ENCODE results near the gene IPO4. TPM values are rescaled to one million over a fixed set of nuclear protein-coding genes. Genes with fewer than 3 reads are reported as not detected.

Gene IPO4
- total RNA-seq, 4 donors from 2014 or later, result 25.1 to 40.0 (median 32.6) TPM

DNA sequence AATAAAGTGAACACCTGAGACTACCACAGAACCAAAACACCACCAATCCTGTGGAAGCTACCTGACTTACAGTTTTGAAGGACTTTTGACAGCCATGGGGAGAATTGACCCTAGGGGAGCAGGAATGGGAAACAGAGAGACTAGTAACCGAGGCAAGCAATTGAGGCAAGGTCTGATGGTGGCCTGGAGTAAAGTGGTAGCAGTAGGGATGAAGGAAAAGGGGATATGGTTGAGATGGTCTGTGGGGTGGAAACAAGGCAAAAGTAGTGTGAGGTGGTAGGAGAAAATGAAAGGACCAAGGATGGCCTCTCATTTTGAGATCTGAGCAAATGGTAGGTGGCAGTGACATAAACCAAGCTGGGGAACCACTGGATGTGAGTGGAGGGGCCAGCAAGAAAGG lies 31.8 kb downstream of the IPO4 start:
- intact Hi-C loops (cut with DNase I; ENCODE audit: low total_unique reads), result no loop called here
- no peak for DNase-seq (ENCODE audit: low spot score in 2 of 2)
- H3K4me3 ChIP-seq (ENCODE audit: low read depth, poor library complexity, severe bottlenecking), result no peak overlapping the region
- 79 to 83% methylated on average over 1 of the region's 1 CpG for WGBS, 2 donors
- no peak for TF ChIP-seq POLR2A (IDR thresholded peaks at IDR 0.05)
- TF ChIP-seq, protein P1, sequence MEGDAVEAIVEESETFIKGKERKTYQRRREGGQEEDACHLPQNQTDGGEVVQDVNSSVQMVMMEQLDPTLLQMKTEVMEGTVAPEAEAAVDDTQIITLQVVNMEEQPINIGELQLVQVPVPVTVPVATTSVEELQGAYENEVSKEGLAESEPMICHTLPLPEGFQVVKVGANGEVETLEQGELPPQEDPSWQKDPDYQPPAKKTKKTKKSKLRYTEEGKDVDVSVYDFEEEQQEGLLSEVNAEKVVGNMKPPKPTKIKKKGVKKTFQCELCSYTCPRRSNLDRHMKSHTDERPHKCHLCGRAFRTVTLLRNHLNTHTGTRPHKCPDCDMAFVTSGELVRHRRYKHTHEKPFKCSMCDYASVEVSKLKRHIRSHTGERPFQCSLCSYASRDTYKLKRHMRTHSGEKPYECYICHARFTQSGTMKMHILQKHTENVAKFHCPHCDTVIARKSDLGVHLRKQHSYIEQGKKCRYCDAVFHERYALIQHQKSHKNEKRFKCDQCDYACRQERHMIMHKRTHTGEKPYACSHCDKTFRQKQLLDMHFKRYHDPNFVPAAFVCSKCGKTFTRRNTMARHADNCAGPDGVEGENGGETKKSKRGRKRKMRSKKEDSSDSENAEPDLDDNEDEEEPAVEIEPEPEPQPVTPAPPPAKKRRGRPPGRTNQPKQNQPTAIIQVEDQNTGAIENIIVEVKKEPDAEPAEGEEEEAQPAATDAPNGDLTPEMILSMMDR (IDR thresholded peaks at IDR 0.05), result no peak

DNA sequence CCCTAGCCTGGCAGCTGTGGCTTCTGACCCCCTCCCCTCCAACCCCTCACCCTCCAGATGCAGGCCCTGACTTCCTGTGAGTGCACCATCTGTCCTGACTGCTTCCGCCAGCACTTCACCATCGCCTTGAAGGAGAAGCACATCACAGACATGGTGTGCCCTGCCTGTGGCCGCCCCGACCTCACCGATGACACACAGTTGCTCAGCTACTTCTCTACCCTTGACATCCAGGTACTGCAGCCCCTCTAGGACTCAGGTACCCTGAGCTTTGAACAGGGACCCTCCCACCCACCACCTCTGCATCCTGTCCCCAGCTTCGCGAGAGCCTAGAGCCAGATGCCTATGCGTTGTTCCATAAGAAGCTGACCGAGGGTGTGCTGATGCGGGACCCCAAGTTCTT lies 33.5 kb downstream of the IPO4 start:
- no peak overlapping the region for H3K4me3 ChIP-seq (ENCODE audit: low read depth, poor library complexity, severe bottlenecking)
- DNase-seq (ENCODE audit: low spot score in 2 of 2), result no peak
- intact Hi-C loops (cut with DNase I; ENCODE audit: low total_unique reads), result no loop called here
- WGBS, 2 donors, result 95 to 96% methylated on average over 10 of the region's 10 CpGs
- TF ChIP-seq POLR2A (IDR thresholded peaks at IDR 0.05), result no peak
- TF ChIP-seq, protein P1 (IDR thresholded peaks at IDR 0.05), result no peak

DNA sequence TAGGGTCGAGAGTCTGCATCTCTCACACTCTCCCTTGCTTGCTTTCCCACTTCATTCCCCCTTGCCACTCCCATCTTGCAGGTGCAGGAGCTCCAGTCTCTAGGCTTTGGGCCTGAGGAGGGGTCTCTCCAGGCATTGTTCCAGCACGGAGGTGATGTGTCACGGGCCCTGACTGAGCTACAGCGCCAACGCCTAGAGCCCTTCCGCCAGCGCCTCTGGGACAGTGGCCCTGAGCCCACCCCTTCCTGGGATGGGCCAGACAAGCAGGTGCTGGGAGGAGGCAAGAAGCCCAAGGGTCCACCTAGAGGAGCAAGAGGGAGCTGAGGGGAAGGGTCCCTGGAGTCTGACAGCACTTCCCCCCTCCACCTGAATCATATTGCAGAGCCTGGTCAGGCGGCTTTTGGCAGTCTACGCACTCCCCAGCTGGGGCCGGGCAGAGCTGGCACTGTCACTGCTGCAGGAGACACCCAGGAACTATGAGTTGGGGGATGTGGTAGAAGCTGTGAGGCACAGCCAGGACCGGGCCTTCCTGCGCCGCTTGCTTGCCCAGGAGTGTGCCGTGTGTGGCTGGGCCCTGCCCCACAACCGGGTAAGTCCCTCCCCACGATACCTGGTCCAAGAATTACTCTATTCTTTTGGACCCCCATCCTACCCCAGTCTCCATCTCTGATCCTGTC lies 37.1 kb downstream of the IPO4 start:
- no peak for DNase-seq (ENCODE audit: low spot score in 2 of 2)
- TF ChIP-seq POLR2A (IDR thresholded peaks at IDR 0.05), result no peak
- TF ChIP-seq, protein P1 (IDR thresholded peaks at IDR 0.05), result peak in 1 of 3 donors; percentile 7
- no peak overlapping the region for H3K4me3 ChIP-seq (ENCODE audit: low read depth, poor library complexity, severe bottlenecking)
- 90 to 94% methylated on average over 13 to 16 of the region's 16 CpGs for WGBS, 2 donors
- intact Hi-C loops (cut with DNase I; ENCODE audit: low total_unique reads), result no loop called here

DNA sequence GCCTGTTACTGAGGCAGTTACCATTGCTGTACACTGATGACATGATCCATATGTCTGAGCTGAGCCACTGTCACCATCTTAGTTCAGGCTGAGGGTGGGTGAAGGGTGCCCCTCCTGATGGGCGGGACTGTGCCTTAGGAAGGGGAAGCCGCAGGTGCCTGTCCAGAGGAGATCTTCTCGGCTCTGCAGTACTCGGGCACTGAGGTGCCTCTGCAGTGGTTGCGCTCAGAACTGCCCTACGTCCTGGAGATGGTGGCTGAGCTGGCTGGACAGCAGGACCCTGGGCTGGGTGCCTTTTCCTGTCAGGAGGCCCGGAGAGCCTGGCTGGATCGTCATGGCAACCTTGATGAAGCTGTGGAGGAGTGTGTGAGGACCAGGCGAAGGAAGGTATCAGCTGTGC lies 37.6 kb downstream of the IPO4 start:
- whole genome bisulfite sequencing, 2 donors, result 90% methylated on average over 9 of the region's 9 CpGs
- intact Hi-C loops (cut with DNase I; ENCODE audit: low total_unique reads), result no loop called here
- no peak for DNase-seq (ENCODE audit: low spot score in 2 of 2)
- H3K4me3 ChIP-seq (ENCODE audit: low read depth, poor library complexity, severe bottlenecking), result no peak overlapping the region
- no peak for TF ChIP-seq POLR2A (IDR thresholded peaks at IDR 0.05)
- TF ChIP-seq, protein P1 (IDR thresholded peaks at IDR 0.05), result no peak

DNA sequence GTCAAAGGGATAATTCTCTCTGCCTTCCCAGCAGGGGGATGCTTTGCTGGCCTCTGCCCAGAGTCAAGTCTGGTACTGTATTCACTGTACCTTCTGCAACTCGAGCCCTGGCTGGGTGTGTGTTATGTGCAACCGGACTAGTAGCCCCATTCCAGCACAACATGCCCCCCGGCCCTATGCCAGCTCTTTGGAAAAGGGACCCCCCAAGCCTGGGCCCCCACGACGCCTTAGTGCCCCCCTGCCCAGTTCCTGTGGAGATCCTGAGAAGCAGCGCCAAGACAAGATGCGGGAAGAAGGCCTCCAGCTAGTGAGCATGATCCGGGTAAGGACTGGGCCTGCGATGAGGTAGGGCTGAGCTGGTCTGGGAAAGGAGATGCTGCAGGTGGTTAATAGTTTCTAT lies 38.0 kb downstream of the IPO4 start:
- H3K4me3 ChIP-seq (ENCODE audit: low read depth, poor library complexity, severe bottlenecking), result no peak overlapping the region
- no peak for TF ChIP-seq POLR2A (IDR thresholded peaks at IDR 0.05)
- TF ChIP-seq, protein P1 (IDR thresholded peaks at IDR 0.05), result no peak
- peak in 1 of 2 donors; percentile 82 for DNase-seq (ENCODE audit: low spot score in 2 of 2)
- intact Hi-C loops (cut with DNase I; ENCODE audit: low total_unique reads), result no loop called here
- WGBS, 2 donors, result 87 to 92% methylated on average over 9 of the region's 9 CpGs

DNA sequence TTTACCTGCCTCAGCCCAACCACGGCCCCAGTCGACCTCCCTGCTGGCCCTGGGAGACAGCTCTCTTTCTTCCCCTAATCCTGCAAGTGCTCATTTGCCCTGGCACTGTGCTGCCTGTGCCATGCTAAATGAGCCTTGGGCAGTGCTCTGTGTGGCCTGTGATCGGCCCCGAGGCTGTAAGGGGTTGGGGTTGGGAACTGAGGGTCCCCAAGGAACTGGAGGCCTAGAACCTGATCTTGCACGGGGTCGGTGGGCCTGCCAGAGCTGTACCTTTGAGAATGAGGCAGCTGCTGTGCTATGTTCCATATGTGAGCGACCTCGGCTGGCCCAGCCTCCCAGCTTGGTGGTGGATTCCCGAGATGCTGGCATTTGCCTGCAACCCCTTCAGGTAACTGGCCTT lies 38.6 kb downstream of the IPO4 start:
- intact Hi-C loops (cut with DNase I; ENCODE audit: low total_unique reads), result no loop called here
- H3K4me3 ChIP-seq (ENCODE audit: low read depth, poor library complexity, severe bottlenecking), result no peak overlapping the region
- WGBS, 2 donors, result 89 to 94% methylated on average over 9 of the region's 9 CpGs
- TF ChIP-seq, protein P1 (IDR thresholded peaks at IDR 0.05), result no peak
- no peak for TF ChIP-seq POLR2A (IDR thresholded peaks at IDR 0.05)
- no peak for DNase-seq (ENCODE audit: low spot score in 2 of 2)
